Measurements from ENCODE around the gene LIN52. TPM values are rescaled to one million over a fixed set of nuclear protein-coding genes. Genes with fewer than 3 reads are reported as not detected.

The LIN52 gene, protein sequence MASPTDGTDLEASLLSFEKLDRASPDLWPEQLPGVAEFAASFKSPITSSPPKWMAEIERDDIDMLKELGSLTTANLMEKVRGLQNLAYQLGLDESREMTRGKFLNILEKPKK
- total RNA-seq (2016; rRNA removed; fragmentation: Illumina TruSeq; extraction: Trizol) (23.3 and 30.8 TPM in 2 replicates), polyA plus RNA-seq (2011; rRNA removed) (8.8 and 11.4 TPM in 2 replicates), polyA minus RNA-seq (2011; rRNA and poly(A)+ RNA removed; ENCODE audit: low replicate concordance) (15.3 and 20.7 TPM in 2 replicates), Bru-seq, nascent RNA (percentile 70 among the genes with signal in this experiment), BruChase-seq, experiment 1, labeled RNA remaining after a 6-hour chase (percentile 63 among the genes with signal in this experiment), BruChase-seq, experiment 2, labeled RNA remaining after a 2-hour chase (percentile 73 among the genes with signal in this experiment)
- total RNA-seq (2016; cell fraction: cytosol; rRNA removed; fragmentation: Illumina TruSeq; extraction: Trizol; ENCODE audit: low read depth) = 4.7 and 6.4 TPM in 2 replicates
- 24.3 and 31.4 TPM in 2 replicates for total RNA-seq (2016; cell fraction: insoluble cytoplasmic fraction; rRNA removed; fragmentation: Illumina TruSeq; extraction: Trizol)
- 15.5 and 17.5 TPM in 2 replicates for total RNA-seq (2016; cell fraction: membrane; rRNA removed; fragmentation: Illumina TruSeq; extraction: Trizol)
- 14.2 and 14.4 TPM in 2 replicates for total RNA-seq (2016; cell fraction: nucleus; rRNA removed; fragmentation: Illumina TruSeq; extraction: Trizol)
- polyA plus RNA-seq (2011; cell fraction: cytosol; rRNA removed) = 6.4 and 7.9 TPM in 2 replicates
- polyA plus RNA-seq (2011; cell fraction: nucleus; rRNA removed) = 2.7 and 3.3 TPM in 2 replicates
- polyA plus RNA-seq (2012) = 6.1 and 7.8 TPM in 2 replicates
- polyA plus RNA-seq (2016; cell fraction: cytosol; fragmentation: Illumina TruSeq; extraction: Trizol; ENCODE audit: low read depth) = 2.0 and 2.3 TPM in 2 replicates
- polyA plus RNA-seq (2016; cell fraction: insoluble cytoplasmic fraction; fragmentation: Illumina TruSeq; extraction: Trizol; ENCODE audit: low read depth) = 27.2 and 31.1 TPM in 2 replicates
- polyA plus RNA-seq (2016; cell fraction: membrane; fragmentation: Illumina TruSeq; extraction: Trizol; ENCODE audit: low read depth) = 7.5 and 8.9 TPM in 2 replicates
- polyA plus RNA-seq (2016; cell fraction: nucleus; fragmentation: Illumina TruSeq; extraction: Trizol; ENCODE audit: insufficient read depth, low read depth) = 15.2 and 16.2 TPM in 2 replicates
- polyA minus RNA-seq (2011; cell fraction: cytosol; rRNA and poly(A)+ RNA removed) = 4.3 and 7.2 TPM in 2 replicates
- polyA minus RNA-seq (2011; cell fraction: nucleus; rRNA and poly(A)+ RNA removed) = 8.8 and 10.3 TPM in 2 replicates
- long read RNA-seq, experiment 1, transcript LIN52-205 (6 exons, 2,776 nt) = major isoform, 27 of 35 reads
- long read RNA-seq, experiment 1, partial matches to known transcripts = 1 of 35 reads
- long read RNA-seq, experiment 1, other reads (novel, unspliced or antisense) = 7 of 35 reads
- long read RNA-seq, experiment 2, partial matches to known transcripts = 2 of 15 reads
- long read RNA-seq, experiment 2, other reads (novel, unspliced or antisense) = 11 of 15 reads

DNA sequence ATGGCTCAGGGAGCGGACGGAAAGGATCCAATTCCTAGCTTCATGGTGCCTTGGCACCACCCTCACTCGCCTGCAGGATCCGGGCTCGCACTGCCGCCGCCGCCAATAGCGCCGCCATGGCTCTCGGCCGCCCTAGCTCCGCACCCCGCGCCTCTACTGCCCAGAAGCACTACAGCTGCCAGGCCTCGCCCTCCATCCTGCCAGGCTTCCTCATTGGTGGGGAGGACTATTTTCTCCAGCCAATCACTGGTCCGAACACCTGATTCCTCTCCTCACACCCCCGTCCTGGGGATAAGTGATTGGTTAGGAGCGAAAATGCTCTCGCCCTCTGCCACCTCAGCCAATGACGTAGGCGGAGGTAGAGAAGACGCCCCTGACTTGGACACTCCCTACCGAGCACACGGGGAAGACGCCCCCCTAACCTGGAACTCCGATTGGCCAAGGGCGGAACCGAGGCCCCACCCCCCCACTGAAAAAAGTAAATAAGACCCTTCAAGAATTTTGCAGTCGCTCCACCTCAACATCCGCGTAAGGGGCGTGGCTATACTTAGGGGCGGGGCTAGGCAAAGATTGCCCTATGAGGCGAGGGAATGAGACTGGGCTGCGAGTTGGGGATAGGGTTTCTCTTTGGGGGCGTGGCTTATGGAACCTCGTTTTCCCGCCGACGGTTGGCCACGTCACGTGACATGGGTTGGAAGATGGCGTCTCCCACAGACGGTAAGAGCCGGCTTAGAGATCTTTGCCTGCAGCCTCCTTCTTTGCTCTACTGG, at the start of gene LIN52, which contains the start of gene ALDH6A1:
Gene LIN52, plus strand, starts transcription at position 680 of the 770 bp plus-strand sequence. Its CDS starts 19 bp downstream, at position 699.
Gene ALDH6A1, minus strand, starts transcription at position 177 of the 770 bp plus-strand sequence. Its CDS starts 59 bp downstream, at position 118.
- Histone ChIP-seq H3K9me3 (ENCODE audit: low read length) (no peaks in the 10 kb centered on the region), H2AFZ (ENCODE audit: low read length) (peak within 1 kb of the TSS; percentile 12), H3K36me3 (replicated peaks in 1 of 2; ENCODE audit: control insufficient read depth in 1 of 2, insufficient read depth in 2 of 2, low read length in 2 of 2) (no peaks in the 10 kb centered on the region), H3K27ac (ENCODE audit: extremely low read length, insufficient read depth, low read length) (peak within 1 kb of the TSS; percentile 95), H3K27me3 (ENCODE audit: control insufficient read depth in 1 of 2, insufficient read depth in 2 of 2, low read length in 2 of 2) (no peaks in the 10 kb centered on the region; a peak in 1 of 5 replicates), H3K4me2 (ENCODE audit: low read depth, low read length) (peak within 1 kb of the TSS; percentile 96), H3K9ac (ENCODE audit: insufficient read depth, low read depth, low read length) (peak within 1 kb of the TSS; percentile 94), H4K20me1 (ENCODE audit: insufficient read depth, low read length) (no peaks in the 10 kb centered on the region), H3K4me3 (replicated peaks in 1 of 3; ENCODE audit: insufficient read depth in 1 of 3, low read depth in 2 of 3, low read length in 3 of 3) (peak within 1 kb of the TSS; percentile 95 to 100 (median 98)), H3K4me1 (ENCODE audit: insufficient read depth, low read length) (peaks cover 46% of the 10 kb centered on the region), H3K79me2 (ENCODE audit: insufficient read depth, low read length) (peaks cover 40% of the 10 kb centered on the region)
- intact Hi-C loops (cut with micrococcal nuclease; ENCODE audit: unreplicated experiment) (no loop called here), in situ Hi-C loops (cut with HindIII; ENCODE audit: extremely low pct_ligation_motif_present, low pct_unique_long_range_greater_than_20kb) (no loop called here)
- ChIA-PET CTCF (ENCODE audit: low intra/inter-chr PET ratio, low total read pairs) (no interaction called here), POLR2A (interaction anchor here (0.5 to 2.1 kb wide), 6 partner anchors 82 to 347 kb away, joined by 3 to 11 read pairs (median 3); partner anchors contain the start of genes COQ6, FAM161B and ZNF410)
- WGBS (ENCODE audit: low lambda C conversion rate) = 2% methylated on average over 20 of the region's 46 CpGs
- FAIRE-seq (peak; percentile 86), ATAC-seq (peak; percentile 97), DNase-seq (ENCODE audit: low spot score) (peak; percentile 100)
- no TSS peak for BruUV-seq (replicated peaks)
- TF ChIP-seq, protein P1, sequence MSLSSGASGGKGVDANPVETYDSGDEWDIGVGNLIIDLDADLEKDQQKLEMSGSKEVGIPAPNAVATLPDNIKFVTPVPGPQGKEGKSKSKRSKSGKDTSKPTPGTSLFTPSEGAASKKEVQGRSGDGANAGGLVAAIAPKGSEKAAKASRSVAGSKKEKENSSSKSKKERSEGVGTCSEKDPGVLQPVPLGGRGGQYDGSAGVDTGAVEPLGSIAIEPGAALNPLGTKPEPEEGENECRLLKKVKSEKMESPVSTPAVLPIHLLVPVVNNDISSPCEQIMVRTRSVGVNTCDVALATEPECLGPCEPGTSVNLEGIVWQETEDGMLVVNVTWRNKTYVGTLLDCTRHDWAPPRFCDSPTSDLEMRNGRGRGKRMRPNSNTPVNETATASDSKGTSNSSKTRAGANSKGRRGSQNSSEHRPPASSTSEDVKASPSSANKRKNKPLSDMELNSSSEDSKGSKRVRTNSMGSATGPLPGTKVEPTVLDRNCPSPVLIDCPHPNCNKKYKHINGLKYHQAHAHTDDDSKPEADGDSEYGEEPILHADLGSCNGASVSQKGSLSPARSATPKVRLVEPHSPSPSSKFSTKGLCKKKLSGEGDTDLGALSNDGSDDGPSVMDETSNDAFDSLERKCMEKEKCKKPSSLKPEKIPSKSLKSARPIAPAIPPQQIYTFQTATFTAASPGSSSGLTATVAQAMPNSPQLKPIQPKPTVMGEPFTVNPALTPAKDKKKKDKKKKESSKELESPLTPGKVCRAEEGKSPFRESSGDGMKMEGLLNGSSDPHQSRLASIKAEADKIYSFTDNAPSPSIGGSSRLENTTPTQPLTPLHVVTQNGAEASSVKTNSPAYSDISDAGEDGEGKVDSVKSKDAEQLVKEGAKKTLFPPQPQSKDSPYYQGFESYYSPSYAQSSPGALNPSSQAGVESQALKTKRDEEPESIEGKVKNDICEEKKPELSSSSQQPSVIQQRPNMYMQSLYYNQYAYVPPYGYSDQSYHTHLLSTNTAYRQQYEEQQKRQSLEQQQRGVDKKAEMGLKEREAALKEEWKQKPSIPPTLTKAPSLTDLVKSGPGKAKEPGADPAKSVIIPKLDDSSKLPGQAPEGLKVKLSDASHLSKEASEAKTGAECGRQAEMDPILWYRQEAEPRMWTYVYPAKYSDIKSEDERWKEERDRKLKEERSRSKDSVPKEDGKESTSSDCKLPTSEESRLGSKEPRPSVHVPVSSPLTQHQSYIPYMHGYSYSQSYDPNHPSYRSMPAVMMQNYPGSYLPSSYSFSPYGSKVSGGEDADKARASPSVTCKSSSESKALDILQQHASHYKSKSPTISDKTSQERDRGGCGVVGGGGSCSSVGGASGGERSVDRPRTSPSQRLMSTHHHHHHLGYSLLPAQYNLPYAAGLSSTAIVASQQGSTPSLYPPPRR (CRISPR knock-in tag; IDR thresholded peaks at IDR 0.05; ENCODE audit: borderline replicate concordance) = no peak
- peak; percentile 59 for TF ChIP-seq THAP11 (CRISPR knock-in tag; IDR thresholded peaks at IDR 0.05)
- TF ChIP-seq, protein P2, sequence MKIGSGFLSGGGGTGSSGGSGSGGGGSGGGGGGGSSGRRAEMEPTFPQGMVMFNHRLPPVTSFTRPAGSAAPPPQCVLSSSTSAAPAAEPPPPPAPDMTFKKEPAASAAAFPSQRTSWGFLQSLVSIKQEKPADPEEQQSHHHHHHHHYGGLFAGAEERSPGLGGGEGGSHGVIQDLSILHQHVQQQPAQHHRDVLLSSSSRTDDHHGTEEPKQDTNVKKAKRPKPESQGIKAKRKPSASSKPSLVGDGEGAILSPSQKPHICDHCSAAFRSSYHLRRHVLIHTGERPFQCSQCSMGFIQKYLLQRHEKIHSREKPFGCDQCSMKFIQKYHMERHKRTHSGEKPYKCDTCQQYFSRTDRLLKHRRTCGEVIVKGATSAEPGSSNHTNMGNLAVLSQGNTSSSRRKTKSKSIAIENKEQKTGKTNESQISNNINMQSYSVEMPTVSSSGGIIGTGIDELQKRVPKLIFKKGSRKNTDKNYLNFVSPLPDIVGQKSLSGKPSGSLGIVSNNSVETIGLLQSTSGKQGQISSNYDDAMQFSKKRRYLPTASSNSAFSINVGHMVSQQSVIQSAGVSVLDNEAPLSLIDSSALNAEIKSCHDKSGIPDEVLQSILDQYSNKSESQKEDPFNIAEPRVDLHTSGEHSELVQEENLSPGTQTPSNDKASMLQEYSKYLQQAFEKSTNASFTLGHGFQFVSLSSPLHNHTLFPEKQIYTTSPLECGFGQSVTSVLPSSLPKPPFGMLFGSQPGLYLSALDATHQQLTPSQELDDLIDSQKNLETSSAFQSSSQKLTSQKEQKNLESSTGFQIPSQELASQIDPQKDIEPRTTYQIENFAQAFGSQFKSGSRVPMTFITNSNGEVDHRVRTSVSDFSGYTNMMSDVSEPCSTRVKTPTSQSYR (CRISPR knock-in tag; IDR thresholded peaks at IDR 0.05; ENCODE audit: borderline replicate concordance) = peak; percentile 27; the same call in 1 of the 2 replicates
- TF ChIP-seq, protein P3, sequence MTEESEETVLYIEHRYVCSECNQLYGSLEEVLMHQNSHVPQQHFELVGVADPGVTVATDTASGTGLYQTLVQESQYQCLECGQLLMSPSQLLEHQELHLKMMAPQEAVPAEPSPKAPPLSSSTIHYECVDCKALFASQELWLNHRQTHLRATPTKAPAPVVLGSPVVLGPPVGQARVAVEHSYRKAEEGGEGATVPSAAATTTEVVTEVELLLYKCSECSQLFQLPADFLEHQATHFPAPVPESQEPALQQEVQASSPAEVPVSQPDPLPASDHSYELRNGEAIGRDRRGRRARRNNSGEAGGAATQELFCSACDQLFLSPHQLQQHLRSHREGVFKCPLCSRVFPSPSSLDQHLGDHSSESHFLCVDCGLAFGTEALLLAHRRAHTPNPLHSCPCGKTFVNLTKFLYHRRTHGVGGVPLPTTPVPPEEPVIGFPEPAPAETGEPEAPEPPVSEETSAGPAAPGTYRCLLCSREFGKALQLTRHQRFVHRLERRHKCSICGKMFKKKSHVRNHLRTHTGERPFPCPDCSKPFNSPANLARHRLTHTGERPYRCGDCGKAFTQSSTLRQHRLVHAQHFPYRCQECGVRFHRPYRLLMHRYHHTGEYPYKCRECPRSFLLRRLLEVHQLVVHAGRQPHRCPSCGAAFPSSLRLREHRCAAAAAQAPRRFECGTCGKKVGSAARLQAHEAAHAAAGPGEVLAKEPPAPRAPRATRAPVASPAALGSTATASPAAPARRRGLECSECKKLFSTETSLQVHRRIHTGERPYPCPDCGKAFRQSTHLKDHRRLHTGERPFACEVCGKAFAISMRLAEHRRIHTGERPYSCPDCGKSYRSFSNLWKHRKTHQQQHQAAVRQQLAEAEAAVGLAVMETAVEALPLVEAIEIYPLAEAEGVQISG (CRISPR knock-in tag; IDR thresholded peaks at IDR 0.05) = peak; percentile 94

Data from HepG2 (cell line).